ENCODE results near the gene MAEA. TPM values are rescaled to one million over a fixed set of nuclear protein-coding genes. Genes with fewer than 3 reads are reported as not detected.

Gene MAEA
- total and polyA plus RNA-seq, 2 experiments from 2014 or later, result 66.6 to 73.2 TPM

GRCh38 chr4:1340181-1340747 lies 50.6 kb downstream of the MAEA start:
- no peak for DNase-seq (ENCODE audit: low spot score)
- no peak overlapping the region for H2AFZ ChIP-seq
- H3K36me3 ChIP-seq (replicated peaks; ENCODE audit: insufficient read depth, low read depth), result no peaks in the 10 kb centered on the region
- H3K9me2 ChIP-seq (replicated peaks; ENCODE audit: insufficient read depth), result no peaks in the 10 kb centered on the region
- TF ChIP-seq, protein P1, sequence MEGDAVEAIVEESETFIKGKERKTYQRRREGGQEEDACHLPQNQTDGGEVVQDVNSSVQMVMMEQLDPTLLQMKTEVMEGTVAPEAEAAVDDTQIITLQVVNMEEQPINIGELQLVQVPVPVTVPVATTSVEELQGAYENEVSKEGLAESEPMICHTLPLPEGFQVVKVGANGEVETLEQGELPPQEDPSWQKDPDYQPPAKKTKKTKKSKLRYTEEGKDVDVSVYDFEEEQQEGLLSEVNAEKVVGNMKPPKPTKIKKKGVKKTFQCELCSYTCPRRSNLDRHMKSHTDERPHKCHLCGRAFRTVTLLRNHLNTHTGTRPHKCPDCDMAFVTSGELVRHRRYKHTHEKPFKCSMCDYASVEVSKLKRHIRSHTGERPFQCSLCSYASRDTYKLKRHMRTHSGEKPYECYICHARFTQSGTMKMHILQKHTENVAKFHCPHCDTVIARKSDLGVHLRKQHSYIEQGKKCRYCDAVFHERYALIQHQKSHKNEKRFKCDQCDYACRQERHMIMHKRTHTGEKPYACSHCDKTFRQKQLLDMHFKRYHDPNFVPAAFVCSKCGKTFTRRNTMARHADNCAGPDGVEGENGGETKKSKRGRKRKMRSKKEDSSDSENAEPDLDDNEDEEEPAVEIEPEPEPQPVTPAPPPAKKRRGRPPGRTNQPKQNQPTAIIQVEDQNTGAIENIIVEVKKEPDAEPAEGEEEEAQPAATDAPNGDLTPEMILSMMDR (IDR thresholded peaks at IDR 0.05; ENCODE audit: poor library complexity), result no peak
- TF ChIP-seq EZH2phosphoT487 (IDR thresholded peaks at IDR 0.05; ENCODE audit: low read depth, severe bottlenecking, unreplicated experiment), result no peak
- H3K27ac ChIP-seq, result no peak overlapping the region
- no peaks in the 10 kb centered on the region for H3K9me3 ChIP-seq (ENCODE audit: low read depth)
- H3K4me3 ChIP-seq, result no peak overlapping the region
- peaks cover 16% of the 10 kb centered on the region for H3K79me2 ChIP-seq
- H3K4me1 ChIP-seq (ENCODE audit: insufficient read depth), result peaks cover 4% of the 10 kb centered on the region
- H3K4me2 ChIP-seq, result no peak overlapping the region
- no peaks in the 10 kb centered on the region for H3K27me3 ChIP-seq
- no peaks in the 10 kb centered on the region for H4K20me1 ChIP-seq (ENCODE audit: insufficient read depth, poor library complexity, severe bottlenecking)
- 96% methylated on average over 23 of the region's 29 CpGs for WGBS (ENCODE audit: low lambda C conversion rate, missing lambda C conversion rate)

DNA sequence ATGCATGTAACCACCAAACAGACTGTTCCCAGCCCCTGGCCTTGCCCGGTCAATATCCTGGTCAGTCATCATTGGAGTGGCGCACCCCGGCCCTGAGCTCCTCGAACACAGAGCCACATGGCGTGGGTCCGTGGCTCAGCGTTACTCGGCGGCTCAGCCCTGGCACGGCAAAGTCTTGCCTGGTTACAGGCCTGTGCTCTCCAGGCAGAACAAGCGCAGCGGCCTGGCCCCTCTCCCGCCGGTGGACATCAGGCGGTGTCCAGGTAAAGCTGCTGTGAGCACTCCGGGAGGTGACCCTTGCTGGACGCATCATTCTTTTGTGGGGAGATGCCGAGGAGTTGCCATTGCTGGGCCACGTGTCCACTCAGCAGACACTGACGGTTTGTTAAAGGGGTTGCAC lies 51.2 kb downstream of the MAEA start:
- H3K4me3 ChIP-seq, result no peak overlapping the region
- no peak overlapping the region for H2AFZ ChIP-seq
- H3K36me3 ChIP-seq (replicated peaks; ENCODE audit: insufficient read depth, low read depth), result no peaks in the 10 kb centered on the region

GRCh38 chr4:1342003-1342402 lies 52.3 kb downstream of the MAEA start:
- WGBS (ENCODE audit: low lambda C conversion rate, missing lambda C conversion rate), result 92% methylated on average over 1 of the region's 1 CpG
- Histone ChIP-seq H3K27ac (no peak overlapping the region), H4K20me1 (ENCODE audit: insufficient read depth, poor library complexity, severe bottlenecking) (no peaks in the 10 kb centered on the region), H3K4me2 (no peak overlapping the region), H3K9me2 (replicated peaks; ENCODE audit: insufficient read depth) (no peaks in the 10 kb centered on the region), H3K36me3 (replicated peaks; ENCODE audit: insufficient read depth, low read depth) (no peaks in the 10 kb centered on the region), H3K9me3 (ENCODE audit: low read depth) (no peaks in the 10 kb centered on the region), H3K27me3 (no peaks in the 10 kb centered on the region), H3K79me2 (peaks cover 16% of the 10 kb centered on the region), H2AFZ (no peak overlapping the region), H3K4me1 (ENCODE audit: insufficient read depth) (peaks cover 4% of the 10 kb centered on the region), H3K4me3 (no peak overlapping the region)
- DNase-seq (ENCODE audit: low spot score), result no peak
- TF ChIP-seq EZH2 (IDR thresholded peaks at IDR 0.05; ENCODE audit: borderline replicate concordance) (no peak), EZH2phosphoT487 (IDR thresholded peaks at IDR 0.05; ENCODE audit: low read depth, severe bottlenecking, unreplicated experiment) (no peak)
- TF ChIP-seq, protein P1 (IDR thresholded peaks at IDR 0.05; ENCODE audit: poor library complexity), result no peak

More for the DNA sequence above, 51.2 kb downstream of the MAEA start:
- H4K20me1 ChIP-seq (ENCODE audit: insufficient read depth, poor library complexity, severe bottlenecking), result no peaks in the 10 kb centered on the region
- no peak overlapping the region for H3K27ac ChIP-seq
- H3K4me1 ChIP-seq (ENCODE audit: insufficient read depth), result peaks cover 4% of the 10 kb centered on the region
- peaks cover 16% of the 10 kb centered on the region for H3K79me2 ChIP-seq
- H3K9me2 ChIP-seq (replicated peaks; ENCODE audit: insufficient read depth), result no peaks in the 10 kb centered on the region
- TF ChIP-seq EZH2 (IDR thresholded peaks at IDR 0.05; ENCODE audit: borderline replicate concordance), result no peak
- TF ChIP-seq EZH2phosphoT487 (IDR thresholded peaks at IDR 0.05; ENCODE audit: low read depth, severe bottlenecking, unreplicated experiment), result no peak
- TF ChIP-seq, protein P1 (IDR thresholded peaks at IDR 0.05; ENCODE audit: poor library complexity), result no peak
- no peak overlapping the region for H3K4me2 ChIP-seq
- 97% methylated on average over 20 of the region's 20 CpGs for WGBS (ENCODE audit: low lambda C conversion rate, missing lambda C conversion rate)
- DNase-seq (ENCODE audit: low spot score), result no peak
- H3K9me3 ChIP-seq (ENCODE audit: low read depth), result no peaks in the 10 kb centered on the region
- H3K27me3 ChIP-seq, result no peaks in the 10 kb centered on the region
